Panc1 (cell line): ENCODE measurements around the gene MBOAT7. TPM values are rescaled to one million over a fixed set of nuclear protein-coding genes. Genes with fewer than 3 reads are reported as not detected.
"Not testable (repeated sequence)": the region's sequence is repeated elsewhere in the genome, so short reads cannot be mapped to it uniquely, and the experiment has no call there.

Source experiments
- ATAC-seq: fragments of 200-7000 bp; cut with Tn5 transposase; 2 replicates; pipeline ENCODE4 v1.9.1; 2020; ENCODE audit warnings: mild to moderate bottlenecking, moderate library complexity
- BruUV-seq: library from RNA; stranded (reverse); fragments of 400-500 nt; replicated peaks from 2 replicates; lab custom pipeline; 2021; lab: Mats Ljungman, UMichigan
- CTCF ChIA-PET: fragments of 300-600 bp; sonication (Branson Sonifier 250); formaldehyde crosslinking; loops from one replicate; lab custom pipeline; 2022; ENCODE audit warnings: antibody characterized with exemption; lab: Charles Lee
- POLR2A ChIA-PET: fragments of 300-600 bp; sonication (Branson Sonifier 250); formaldehyde crosslinking; loops from one replicate; lab custom pipeline; 2022; ENCODE audit warnings: antibody characterized with exemption; lab: Charles Lee
- DNase-seq: peaks from one replicate; pipeline ENCODE4 v3.0.0-alpha.2; 2010; ENCODE audit warnings: low read depth, low spot score
- H3K27ac ChIP-seq: 2 replicates; pipeline ENCODE4 v1.5.1; 2011; ENCODE audit warnings: mild to moderate bottlenecking, low read length, inconsistent platforms
- H3K27me3 ChIP-seq: fragments of 200-500 bp; sonication (Bioruptor generic); 2 replicates; pipeline ENCODE4 v1.6.0; 2014; ENCODE audit warnings: low read length, inconsistent platforms; ENCODE audit not compliant: control insufficient read depth, insufficient read depth
- H3K36me3 ChIP-seq: fragments of 200-500 bp; sonication (Bioruptor generic); 2 replicates; pipeline ENCODE4 v1.5.1; 2014; ENCODE audit warnings: inconsistent platforms, mild to moderate bottlenecking, low read length, moderate library complexity; ENCODE audit not compliant: control insufficient read depth, insufficient read depth
- H3K4me1 ChIP-seq: 2 replicates; pipeline ENCODE4 v1.5.1; 2011; ENCODE audit warnings: inconsistent platforms, mild to moderate bottlenecking, low read length, moderate library complexity; ENCODE audit not compliant: control insufficient read depth, insufficient read depth
- H3K4me3 ChIP-seq, 2 experiments: 2 replicates each; pipeline ENCODE4 v1.5.1; 2011 to 2012; ENCODE audit warnings: low read depth in 2 of 2, low read length in 2 of 2, mild to moderate bottlenecking in 2 of 2, inconsistent platforms in 1 of 2, moderate library complexity in 1 of 2
- H3K9me3 ChIP-seq: fragments of 200-500 bp; sonication (Bioruptor generic); 2 replicates; pipeline ENCODE4 v1.5.1; 2014; ENCODE audit warnings: low read depth, mild to moderate bottlenecking, inconsistent platforms, low read length, moderate library complexity; ENCODE audit not compliant: control insufficient read depth, insufficient read depth
- POLR2AphosphoS5 ChIP-seq: IDR thresholded peaks from 2 replicates; pipeline ENCODE4 v1.6.1; 2012; ENCODE audit warnings: mild to moderate bottlenecking, low read depth, low read length, moderate library complexity
- SIN3A ChIP-seq: IDR thresholded peaks from 2 replicates; pipeline ENCODE4 v1.6.1; 2012; ENCODE audit warnings: low read depth, mild to moderate bottlenecking, low read length, moderate library complexity, borderline replicate concordance; ENCODE audit not compliant: insufficient read depth
- TCF7L2 ChIP-seq: IDR thresholded peaks from 2 replicates; pipeline ENCODE4 v1.6.1; 2011; ENCODE audit warnings: mild to moderate bottlenecking, low read depth, low read length, inconsistent platforms
- in situ Hi-C: cut with HindIII; loops from 2 replicates; pipeline ENCODE4 v1.10.0; 2016; ENCODE audit warnings: low sequenced_read_pairs, low pct_unique_long_range_greater_than_20kb
- intact Hi-C: fragments of 100-400 bp; cut with micrococcal nuclease; formaldehyde crosslinking; loops from one replicate; pipeline ENCODE4 v1.10.0; 2022; ENCODE audit not compliant: unreplicated experiment
- total RNA-seq: library from RNA; stranded (reverse); gene quantifications from one replicate; pipeline ENCODE4 v1.2.1, GENCODE V29; 2021; ENCODE audit not compliant: unreplicated experiment
- TF ChIP-seq, protein P1 (sequence below), 2 experiments: IDR thresholded peaks; 2 replicates each; pipeline ENCODE4 v1.6.1; 2011 to 2012; ENCODE audit warnings: low read depth in 2 of 2, control low read depth in 1 of 2, low read length in 1 of 2, mild to moderate bottlenecking in 1 of 2, moderate library complexity in 1 of 2; ENCODE audit not compliant: insufficient read depth in 1 of 2
- TF ChIP-seq, protein P2 (sequence below): fragments of 450-650 bp; IDR thresholded peaks from 2 replicates; pipeline ENCODE4 v1.5.1; 2017; ENCODE audit warnings: mild to moderate bottlenecking

The MBOAT7 gene
- total RNA-seq, 1 experiment from 2014 or later, result 264 TPM

DNA sequence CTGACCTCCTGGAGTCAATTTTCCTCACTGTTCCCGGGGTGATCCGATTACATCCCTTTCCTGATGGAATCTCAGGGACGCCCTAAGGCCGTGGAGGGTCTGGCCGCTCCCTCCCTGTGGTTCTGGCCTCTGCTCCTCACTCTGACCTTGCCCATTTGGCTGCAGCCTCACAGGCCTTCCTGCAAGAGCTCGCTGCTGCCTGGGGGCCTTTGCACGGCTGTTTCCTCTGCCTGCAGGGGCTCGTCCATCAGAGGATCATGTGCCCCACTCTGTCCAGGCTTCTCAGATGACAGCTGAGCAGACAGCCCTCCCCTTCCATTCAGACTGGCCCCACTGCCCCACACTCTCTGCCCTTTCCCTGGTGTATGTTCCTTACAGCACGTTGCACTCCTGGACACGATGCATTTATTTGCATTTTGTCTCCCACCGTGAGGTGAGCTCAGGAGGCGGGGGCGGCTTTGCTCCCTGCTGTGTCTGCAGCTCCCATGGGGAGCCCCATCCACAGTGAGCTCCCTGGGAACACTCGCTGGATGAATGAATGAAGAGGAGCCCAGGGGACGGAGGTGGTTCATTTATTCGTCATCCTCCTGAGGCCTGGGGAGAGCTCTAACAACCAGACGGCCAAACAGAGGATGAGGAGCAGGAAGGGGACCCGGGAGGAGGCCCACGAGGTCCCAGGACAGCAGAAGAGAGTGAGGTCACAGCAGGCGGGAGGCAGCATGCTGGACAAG is 28.3 kb upstream of the MBOAT7 start:
- H3K27me3 ChIP-seq, H3K4me1 ChIP-seq, H3K27ac ChIP-seq, H3K4me3 ChIP-seq, intact Hi-C loops, ATAC-seq, DNase-seq, BruUV-seq, H3K9me3 ChIP-seq, POLR2A ChIA-PET, H3K36me3 ChIP-seq, in situ Hi-C loops: not testable (repeated sequence)
- CTCF ChIA-PET, result interaction anchor here (0.6 kb wide), 2 partner anchors 37 to 86 kb away, joined by 5 to 6 read pairs; no protein-coding TSS in a partner anchor

DNA sequence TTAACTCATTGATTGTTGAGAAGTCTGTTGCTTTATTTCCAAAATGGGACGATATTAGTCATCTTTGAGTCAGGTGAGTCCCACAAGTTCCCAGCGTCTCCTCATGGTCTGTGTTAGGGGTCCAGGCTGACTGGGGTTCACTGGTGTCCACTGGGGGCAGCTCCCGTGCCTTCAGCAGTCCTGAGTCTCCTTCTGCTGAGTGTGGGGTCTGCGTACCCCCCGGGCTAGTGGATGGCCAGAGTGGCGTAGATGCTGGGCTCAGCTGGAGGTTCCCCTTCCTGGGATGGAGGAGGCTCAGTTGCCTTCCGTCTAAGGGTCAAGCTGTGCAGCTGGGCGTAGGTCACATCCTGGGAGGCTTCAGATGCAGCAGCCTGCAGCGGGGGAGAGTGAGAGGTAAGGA is 27.5 kb upstream of the MBOAT7 start:
- in situ Hi-C loops, result no loop called here
- Histone ChIP-seq H3K4me1 (peaks cover 5% of the 10 kb centered on the region; the same call in 1 of the 2 replicates), H3K27me3 (no peaks in the 10 kb centered on the region), H3K36me3 (no peaks in the 10 kb centered on the region), H3K9me3 (no peaks in the 10 kb centered on the region), H3K27ac (no peak overlapping the region), H3K4me3 (no peak overlapping the region)
- ChIA-PET CTCF (interaction anchor here (0.6 to 0.7 kb wide), 2 partner anchors 38 to 269 kb away, joined by 4 to 6 read pairs; no protein-coding TSS in a partner anchor), POLR2A (interaction anchor here (0.6 to 1.1 kb wide), 2 partner anchors 27 to 158 kb away, joined by 3 to 4 read pairs; partner anchors contain the start of gene MBOAT7)
- intact Hi-C loops, result no loop called here
- no TSS peak for BruUV-seq
- DNase-seq (no peak), ATAC-seq (no peak)
- TF ChIP-seq SIN3A, result no peak
- no peak for TF ChIP-seq TCF7L2
- TF ChIP-seq, protein P1, sequence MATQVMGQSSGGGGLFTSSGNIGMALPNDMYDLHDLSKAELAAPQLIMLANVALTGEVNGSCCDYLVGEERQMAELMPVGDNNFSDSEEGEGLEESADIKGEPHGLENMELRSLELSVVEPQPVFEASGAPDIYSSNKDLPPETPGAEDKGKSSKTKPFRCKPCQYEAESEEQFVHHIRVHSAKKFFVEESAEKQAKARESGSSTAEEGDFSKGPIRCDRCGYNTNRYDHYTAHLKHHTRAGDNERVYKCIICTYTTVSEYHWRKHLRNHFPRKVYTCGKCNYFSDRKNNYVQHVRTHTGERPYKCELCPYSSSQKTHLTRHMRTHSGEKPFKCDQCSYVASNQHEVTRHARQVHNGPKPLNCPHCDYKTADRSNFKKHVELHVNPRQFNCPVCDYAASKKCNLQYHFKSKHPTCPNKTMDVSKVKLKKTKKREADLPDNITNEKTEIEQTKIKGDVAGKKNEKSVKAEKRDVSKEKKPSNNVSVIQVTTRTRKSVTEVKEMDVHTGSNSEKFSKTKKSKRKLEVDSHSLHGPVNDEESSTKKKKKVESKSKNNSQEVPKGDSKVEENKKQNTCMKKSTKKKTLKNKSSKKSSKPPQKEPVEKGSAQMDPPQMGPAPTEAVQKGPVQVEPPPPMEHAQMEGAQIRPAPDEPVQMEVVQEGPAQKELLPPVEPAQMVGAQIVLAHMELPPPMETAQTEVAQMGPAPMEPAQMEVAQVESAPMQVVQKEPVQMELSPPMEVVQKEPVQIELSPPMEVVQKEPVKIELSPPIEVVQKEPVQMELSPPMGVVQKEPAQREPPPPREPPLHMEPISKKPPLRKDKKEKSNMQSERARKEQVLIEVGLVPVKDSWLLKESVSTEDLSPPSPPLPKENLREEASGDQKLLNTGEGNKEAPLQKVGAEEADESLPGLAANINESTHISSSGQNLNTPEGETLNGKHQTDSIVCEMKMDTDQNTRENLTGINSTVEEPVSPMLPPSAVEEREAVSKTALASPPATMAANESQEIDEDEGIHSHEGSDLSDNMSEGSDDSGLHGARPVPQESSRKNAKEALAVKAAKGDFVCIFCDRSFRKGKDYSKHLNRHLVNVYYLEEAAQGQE (IDR thresholded peaks at IDR 0.05; ENCODE audit: insufficient read depth in 1 of 2, low read depth in 2 of 2, low read length in 1 of 2), result no peak
- TF ChIP-seq, protein P2, sequence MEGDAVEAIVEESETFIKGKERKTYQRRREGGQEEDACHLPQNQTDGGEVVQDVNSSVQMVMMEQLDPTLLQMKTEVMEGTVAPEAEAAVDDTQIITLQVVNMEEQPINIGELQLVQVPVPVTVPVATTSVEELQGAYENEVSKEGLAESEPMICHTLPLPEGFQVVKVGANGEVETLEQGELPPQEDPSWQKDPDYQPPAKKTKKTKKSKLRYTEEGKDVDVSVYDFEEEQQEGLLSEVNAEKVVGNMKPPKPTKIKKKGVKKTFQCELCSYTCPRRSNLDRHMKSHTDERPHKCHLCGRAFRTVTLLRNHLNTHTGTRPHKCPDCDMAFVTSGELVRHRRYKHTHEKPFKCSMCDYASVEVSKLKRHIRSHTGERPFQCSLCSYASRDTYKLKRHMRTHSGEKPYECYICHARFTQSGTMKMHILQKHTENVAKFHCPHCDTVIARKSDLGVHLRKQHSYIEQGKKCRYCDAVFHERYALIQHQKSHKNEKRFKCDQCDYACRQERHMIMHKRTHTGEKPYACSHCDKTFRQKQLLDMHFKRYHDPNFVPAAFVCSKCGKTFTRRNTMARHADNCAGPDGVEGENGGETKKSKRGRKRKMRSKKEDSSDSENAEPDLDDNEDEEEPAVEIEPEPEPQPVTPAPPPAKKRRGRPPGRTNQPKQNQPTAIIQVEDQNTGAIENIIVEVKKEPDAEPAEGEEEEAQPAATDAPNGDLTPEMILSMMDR, result no peak
- TF ChIP-seq POLR2AphosphoS5, result no peak

DNA sequence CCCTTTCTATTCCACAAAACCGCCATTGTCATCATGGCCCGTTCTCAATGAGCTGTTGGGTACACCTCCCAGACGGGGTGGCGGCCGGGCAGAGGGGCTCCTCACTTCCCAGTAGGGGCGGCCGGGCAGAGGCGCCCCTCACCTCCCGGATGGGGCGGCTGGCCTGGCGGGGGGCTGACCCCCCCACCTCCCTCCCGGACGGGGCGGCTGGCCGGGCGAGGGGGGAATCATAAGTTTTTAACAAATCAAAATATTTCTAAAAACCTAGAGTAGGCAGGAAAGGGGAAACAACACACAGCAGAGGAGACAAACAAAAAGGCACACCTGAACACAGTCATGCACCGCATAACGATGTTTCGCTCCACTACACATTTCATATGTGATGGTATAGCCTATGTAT is 25.4 kb upstream of the MBOAT7 start:
- ATAC-seq, intact Hi-C loops, H3K36me3 ChIP-seq, POLR2A ChIA-PET, BruUV-seq, H3K27ac ChIP-seq, H3K4me3 ChIP-seq, DNase-seq, H3K27me3 ChIP-seq, in situ Hi-C loops, CTCF ChIA-PET, H3K9me3 ChIP-seq: not testable (repeated sequence)
- H3K4me1 ChIP-seq, result peaks cover 18% of the 10 kb centered on the region

DNA sequence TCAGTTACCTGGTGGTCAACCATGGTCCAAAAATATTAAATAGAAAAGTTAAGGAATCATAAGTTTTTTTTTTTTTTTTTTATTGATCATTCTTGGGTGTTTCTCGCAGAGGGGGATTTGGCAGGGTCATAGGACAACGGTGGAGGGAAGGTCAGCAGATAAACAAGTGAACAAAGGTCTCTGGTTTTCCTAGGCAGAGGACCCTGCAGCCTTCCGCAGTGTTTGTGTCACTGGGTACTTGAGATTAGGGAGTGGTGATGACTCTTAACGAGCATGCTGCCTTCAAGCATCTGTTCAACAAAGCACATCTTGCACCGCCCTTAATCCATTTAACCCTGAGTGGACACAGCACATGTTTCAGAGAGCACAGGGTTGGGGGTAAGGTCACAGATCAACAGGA is 24.8 kb upstream of the MBOAT7 start:
- CTCF ChIA-PET, result interaction anchor here (0.6 kb wide), 1 partner anchor 46 kb away, joined by 3 read pairs; no protein-coding TSS in a partner anchor

More for the DNA sequence above, 24.8 kb upstream of the MBOAT7 start:
- intact Hi-C loops, ATAC-seq, H3K9me3 ChIP-seq, H3K27ac ChIP-seq, DNase-seq, H3K36me3 ChIP-seq, H3K27me3 ChIP-seq, in situ Hi-C loops, BruUV-seq, H3K4me3 ChIP-seq: not testable (repeated sequence)
- H3K4me1 ChIP-seq, result peaks cover 23% of the 10 kb centered on the region
- POLR2A ChIA-PET, result interaction anchor here (0.6 kb wide), 2 partner anchors 22 to 340 kb away, joined by 6 to 14 read pairs; no protein-coding TSS in a partner anchor
